PC-3 (cell line): Measurements from ENCODE around the gene ADAMTS13. TPM values are rescaled to one million over a fixed set of nuclear protein-coding genes. Genes with fewer than 3 reads are reported as not detected.

Experiments
- ATAC-seq: fragments of 200-7000 bp; cut with Tn5 transposase; 2 replicates; pipeline ENCODE4 v1.9.1; 2020; ENCODE audit warnings: mild to moderate bottlenecking, moderate library complexity
- BruUV-seq: library from RNA; stranded (reverse); fragments of 400-500 nt; replicated peaks from 2 replicates; lab custom pipeline; 2021; lab: Mats Ljungman, UMichigan
- CTCF ChIA-PET: fragments of 300-600 bp; sonication (Branson Sonifier 250); formaldehyde crosslinking; loops from one replicate; lab custom pipeline; 2022; ENCODE audit warnings: antibody characterized with exemption; lab: Charles Lee
- POLR2A ChIA-PET: fragments of 300-600 bp; sonication (Branson Sonifier 250); formaldehyde crosslinking; loops from one replicate; lab custom pipeline; 2022; ENCODE audit warnings: antibody characterized with exemption; ENCODE audit not compliant: unreplicated experiment; lab: Charles Lee
- DNase-seq: peaks from one replicate; pipeline ENCODE4 v3.0.0-alpha.2; 2015
- H2AFZ ChIP-seq: fragments of 300-600 bp; sonication (generic); 2 replicates; pipeline ENCODE4 v1.6.0; 2016; ENCODE audit warnings: antibody characterized with exemption, low read length
- H3F3A ChIP-seq: fragments of 300-600 bp; sonication (generic); one replicate; pipeline ENCODE4 v1.6.0; 2017; ENCODE audit warnings: antibody characterized with exemption, low read length, control low read depth, mild to moderate bottlenecking; ENCODE audit not compliant: unreplicated experiment
- H3K27ac ChIP-seq: fragments of 300-600 bp; sonication (generic); 2 replicates; pipeline ENCODE4 v1.5.1; 2016; ENCODE audit warnings: mild to moderate bottlenecking, low read length
- H3K27me3 ChIP-seq: fragments of 300-600 bp; sonication (generic); 2 replicates; pipeline ENCODE4 v1.6.1; 2016; ENCODE audit warnings: low read length, mixed read lengths
- H3K36me3 ChIP-seq: fragments of 300-600 bp; sonication (generic); 2 replicates; pipeline ENCODE4 v1.6.1; 2016; ENCODE audit warnings: low read depth, mixed run types, low read length, mixed read lengths
- H3K4me1 ChIP-seq: fragments of 300-600 bp; sonication (generic); 2 replicates; pipeline ENCODE4 v1.5.1; 2016; ENCODE audit warnings: low read length; ENCODE audit not compliant: insufficient read depth
- H3K4me2 ChIP-seq: fragments of 300-600 bp; sonication (generic); 2 replicates; pipeline ENCODE4 v1.6.0; 2016; ENCODE audit warnings: low read length
- H3K4me3 ChIP-seq: fragments of 300-600 bp; sonication (generic); 2 replicates; pipeline ENCODE4 v1.5.1; 2016; ENCODE audit warnings: mild to moderate bottlenecking, low read length, mixed read lengths
- H3K79me2 ChIP-seq: fragments of 300-600 bp; sonication (generic); 2 replicates; pipeline ENCODE4 v1.6.1; 2017; ENCODE audit warnings: low read length, mixed read lengths
- H3K9ac ChIP-seq: fragments of 300-600 bp; sonication (generic); 2 replicates; pipeline ENCODE4 v1.6.0; 2016; ENCODE audit warnings: mild to moderate bottlenecking, low read length
- H3K9me2 ChIP-seq: fragments of 300-600 bp; sonication (generic); replicated peaks from 2 replicates; pipeline ENCODE4 v1.6.1; 2016; ENCODE audit warnings: mixed run types, low read length, mixed read lengths
- H3K9me3 ChIP-seq: fragments of 300-600 bp; sonication (generic); 2 replicates; pipeline ENCODE4 v1.6.1; 2016; ENCODE audit warnings: low read length, mixed read lengths
- H4K20me1 ChIP-seq: fragments of 300-600 bp; sonication (generic); 2 replicates; pipeline ENCODE4 v1.6.1; 2016; ENCODE audit warnings: low read length, mixed read lengths
- EZH2 ChIP-seq: fragments of 300-600 bp; sonication (generic); IDR thresholded peaks from one replicate; pipeline ENCODE4 v1.6.1; 2017; ENCODE audit warnings: antibody characterized with exemption, mild to moderate bottlenecking, low read length; ENCODE audit not compliant: unreplicated experiment
- EZH2phosphoT487 ChIP-seq: fragments of 300-600 bp; sonication (generic); IDR thresholded peaks from 2 replicates; pipeline ENCODE4 v1.6.1; 2018; ENCODE audit warnings: mild to moderate bottlenecking, antibody characterized with exemption, low read length, borderline replicate concordance
- intact Hi-C: fragments of 100-400 bp; cut with micrococcal nuclease; formaldehyde crosslinking; loops from 2 replicates; pipeline ENCODE4 v1.9.0; 2023
- total RNA-seq: library from RNA; depleted of rRNA; stranded (reverse); fragments of >200 nt; gene quantifications from 2 replicates; pipeline ENCODE4 v1.2.3, GENCODE V29; 2014
- TF ChIP-seq, protein P1 (sequence below): fragments of 300-600 bp; sonication (generic); conservative IDR thresholded peaks from 2 replicates; pipeline ENCODE4 v1.5.1; 2017; ENCODE audit warnings: antibody characterized with exemption, low read depth, mild to moderate bottlenecking, low read length

ADAMTS13 gene
- total RNA-seq, 1 experiment from 2014 or later: 0.95 TPM

DNA sequence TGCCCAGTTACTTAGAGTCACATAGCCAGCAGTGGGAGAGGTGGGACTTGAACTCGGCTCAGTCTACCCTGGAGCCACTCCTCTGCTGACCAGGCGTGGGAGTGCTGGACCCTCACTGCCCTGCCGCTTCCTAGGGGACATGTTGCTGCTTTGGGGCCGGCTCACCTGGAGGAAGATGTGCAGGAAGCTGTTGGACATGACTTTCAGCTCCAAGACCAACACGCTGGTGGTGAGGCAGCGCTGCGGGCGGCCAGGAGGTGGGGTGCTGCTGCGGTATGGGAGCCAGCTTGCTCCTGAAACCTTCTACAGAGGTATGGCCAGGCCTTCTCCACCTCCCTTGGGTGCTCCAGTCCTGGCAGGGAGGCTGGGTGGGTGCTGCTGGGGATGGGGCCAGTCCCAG lies 34.2 kb downstream of the ADAMTS13 start:
- CTCF ChIA-PET: no interaction called here
- intact Hi-C loops: no loop called here

DNA sequence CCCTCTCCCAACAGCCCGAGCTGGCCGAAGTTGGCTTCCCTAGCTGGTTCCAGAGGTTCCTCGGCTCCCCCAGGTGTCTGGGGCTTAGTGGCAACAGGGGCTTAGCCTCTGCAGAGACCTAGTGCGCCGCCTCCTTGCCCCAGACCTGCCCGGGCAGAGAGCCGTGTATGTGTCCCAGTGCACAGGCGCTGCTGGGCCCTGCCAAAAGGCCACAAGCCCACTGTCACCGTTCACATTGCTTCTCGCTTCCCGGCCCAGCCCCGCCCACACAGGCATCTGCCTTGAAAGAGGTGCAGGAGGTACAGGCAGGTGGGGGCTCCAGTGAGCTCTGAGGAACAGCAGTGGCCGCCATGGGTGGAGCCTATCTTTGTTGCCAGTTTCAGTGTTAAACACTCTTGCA lies 35.1 kb downstream of the ADAMTS13 start:
- no peaks in the 10 kb centered on the region for H3K9me2 ChIP-seq
- peaks cover 11% of the 10 kb centered on the region; the same call in 1 of the 2 replicates for H3K4me1 ChIP-seq
- H4K20me1 ChIP-seq: no peaks in the 10 kb centered on the region
- no TSS peak for BruUV-seq
- H3K79me2 ChIP-seq: no peaks in the 10 kb centered on the region
- no peak overlapping the region for H3K4me2 ChIP-seq
- no peaks in the 10 kb centered on the region for H3K27me3 ChIP-seq
- ChIA-PET CTCF (no interaction called here), POLR2A (no interaction called here)
- no peak overlapping the region for H3K27ac ChIP-seq
- H2AFZ ChIP-seq: no peak overlapping the region
- intact Hi-C loops: no loop called here
- H3K9ac ChIP-seq: no peak overlapping the region
- no peaks in the 10 kb centered on the region for H3K9me3 ChIP-seq
- no peak overlapping the region for H3K4me3 ChIP-seq
- no peak for TF ChIP-seq EZH2phosphoT487
- TF ChIP-seq EZH2: no peak
- TF ChIP-seq, protein P1, sequence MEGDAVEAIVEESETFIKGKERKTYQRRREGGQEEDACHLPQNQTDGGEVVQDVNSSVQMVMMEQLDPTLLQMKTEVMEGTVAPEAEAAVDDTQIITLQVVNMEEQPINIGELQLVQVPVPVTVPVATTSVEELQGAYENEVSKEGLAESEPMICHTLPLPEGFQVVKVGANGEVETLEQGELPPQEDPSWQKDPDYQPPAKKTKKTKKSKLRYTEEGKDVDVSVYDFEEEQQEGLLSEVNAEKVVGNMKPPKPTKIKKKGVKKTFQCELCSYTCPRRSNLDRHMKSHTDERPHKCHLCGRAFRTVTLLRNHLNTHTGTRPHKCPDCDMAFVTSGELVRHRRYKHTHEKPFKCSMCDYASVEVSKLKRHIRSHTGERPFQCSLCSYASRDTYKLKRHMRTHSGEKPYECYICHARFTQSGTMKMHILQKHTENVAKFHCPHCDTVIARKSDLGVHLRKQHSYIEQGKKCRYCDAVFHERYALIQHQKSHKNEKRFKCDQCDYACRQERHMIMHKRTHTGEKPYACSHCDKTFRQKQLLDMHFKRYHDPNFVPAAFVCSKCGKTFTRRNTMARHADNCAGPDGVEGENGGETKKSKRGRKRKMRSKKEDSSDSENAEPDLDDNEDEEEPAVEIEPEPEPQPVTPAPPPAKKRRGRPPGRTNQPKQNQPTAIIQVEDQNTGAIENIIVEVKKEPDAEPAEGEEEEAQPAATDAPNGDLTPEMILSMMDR: no peak
- DNase-seq (no peak), ATAC-seq (no peak)
- H3F3A ChIP-seq: no peaks in the 10 kb centered on the region
- no peaks in the 10 kb centered on the region for H3K36me3 ChIP-seq

More for the DNA sequence above, 34.2 kb downstream of the ADAMTS13 start:
- Histone ChIP-seq H3K27me3 (no peaks in the 10 kb centered on the region), H3K9me3 (no peaks in the 10 kb centered on the region), H3K4me2 (no peak overlapping the region), H3K36me3 (no peaks in the 10 kb centered on the region), H3K27ac (no peak overlapping the region), H3F3A (no peaks in the 10 kb centered on the region), H2AFZ (no peak overlapping the region), H4K20me1 (no peaks in the 10 kb centered on the region), H3K79me2 (no peaks in the 10 kb centered on the region), H3K9ac (no peak overlapping the region), H3K4me3 (no peak overlapping the region), H3K4me1 (peaks cover 11% of the 10 kb centered on the region; the same call in 1 of the 2 replicates), H3K9me2 (no peaks in the 10 kb centered on the region)
- DNase-seq (no peak), ATAC-seq (no peak)
- POLR2A ChIA-PET: no interaction called here
- TF ChIP-seq, protein P1: peak; percentile 24; the same call in 1 of the 2 replicates
- TF ChIP-seq EZH2phosphoT487: no peak
- BruUV-seq: no TSS peak

DNA sequence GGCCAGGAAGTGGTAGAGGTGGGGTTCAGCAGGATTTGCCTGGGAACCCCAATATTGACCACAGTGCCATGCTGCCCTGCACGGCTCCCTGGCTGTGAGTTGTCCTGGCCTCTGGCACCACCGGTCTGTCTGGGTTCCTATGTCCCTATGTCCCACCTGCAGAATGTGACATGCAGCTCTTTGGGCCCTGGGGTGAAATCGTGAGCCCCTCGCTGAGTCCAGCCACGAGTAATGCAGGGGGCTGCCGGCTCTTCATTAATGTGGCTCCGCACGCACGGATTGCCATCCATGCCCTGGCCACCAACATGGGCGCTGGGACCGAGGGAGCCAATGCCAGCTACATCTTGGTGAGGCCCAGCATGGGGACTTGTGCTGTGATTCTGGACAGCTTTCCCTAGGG lies 35.6 kb downstream of the ADAMTS13 start:
- Histone ChIP-seq H3K9ac (no peak overlapping the region), H3K4me2 (no peak overlapping the region), H3K9me2 (no peaks in the 10 kb centered on the region), H3K27ac (no peak overlapping the region), H4K20me1 (no peaks in the 10 kb centered on the region), H3K4me1 (peaks cover 11% of the 10 kb centered on the region; the same call in 1 of the 2 replicates), H3K9me3 (no peaks in the 10 kb centered on the region), H3K4me3 (no peak overlapping the region), H3K27me3 (no peaks in the 10 kb centered on the region), H3F3A (no peaks in the 10 kb centered on the region), H3K36me3 (no peaks in the 10 kb centered on the region), H3K79me2 (no peaks in the 10 kb centered on the region), H2AFZ (no peak overlapping the region)
- TF ChIP-seq, protein P1: no peak
- TF ChIP-seq EZH2: no peak
- no peak for TF ChIP-seq EZH2phosphoT487
- intact Hi-C loops: no loop called here
- no TSS peak for BruUV-seq
- ATAC-seq (no peak), DNase-seq (no peak)
- ChIA-PET POLR2A (no interaction called here), CTCF (no interaction called here)
